ENCODE measurements around the gene CYTH2. TPM values are rescaled to one million over a fixed set of nuclear protein-coding genes. Genes with fewer than 3 reads are reported as not detected.

Gene CYTH2
- total RNA-seq, 1 donor from 2014 or later = 32.1 TPM

DNA sequence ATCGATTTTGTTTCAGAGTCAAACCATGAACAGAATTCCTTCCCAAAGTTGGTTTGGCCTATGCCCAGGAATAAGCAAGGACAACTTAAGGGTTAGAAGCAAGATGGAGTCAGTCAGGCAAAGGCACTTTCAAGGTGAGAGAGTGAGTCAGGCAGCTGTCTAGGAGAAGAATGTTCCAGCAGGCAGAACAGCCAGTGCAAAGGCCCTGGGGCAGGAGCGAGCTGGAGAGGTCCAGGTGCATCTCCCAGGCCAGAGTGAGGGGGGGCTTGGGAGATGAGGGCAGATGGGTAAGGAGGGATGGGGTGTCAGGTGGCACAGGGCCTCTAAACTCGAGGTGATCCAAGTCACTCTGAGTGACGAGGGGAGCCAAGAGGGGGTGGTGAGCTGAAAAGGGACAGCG, 32.6 kb upstream of the CYTH2 start:
- peaks cover 47% of the 10 kb centered on the region for H3K27me3 ChIP-seq (ENCODE audit: low read depth)
- H3K4me1 ChIP-seq = no peaks in the 10 kb centered on the region
- TF ChIP-seq CTCF (IDR thresholded peaks at IDR 0.05; ENCODE audit: borderline replicate concordance) = no peak
- no peaks in the 10 kb centered on the region for H3K36me3 ChIP-seq
- H3K9me3 ChIP-seq (replicated peaks) = no peaks in the 10 kb centered on the region
- DNase-seq = no peak
- no peak overlapping the region for H3K4me3 ChIP-seq
- H3K27ac ChIP-seq (replicated peaks) = no peak overlapping the region
- intact Hi-C loops (cut with micrococcal nuclease) = no loop called here

- Histone ChIP-seq H3K4me1 (peaks cover 27% of the 10 kb centered on the region), H3K27ac (replicated peaks) (no peak overlapping the region), H3K9me3 (replicated peaks) (no peaks in the 10 kb centered on the region), H3K27me3 (ENCODE audit: low read depth) (peaks cover 54% of the 10 kb centered on the region), H3K4me3 (no peak overlapping the region), H3K36me3 (no peaks in the 10 kb centered on the region)
- intact Hi-C loops (cut with micrococcal nuclease) = no loop called here
- no peak for DNase-seq
- no peak for TF ChIP-seq CTCF (IDR thresholded peaks at IDR 0.05; ENCODE audit: borderline replicate concordance)
Observed at GRCh38 chr19:48441360-48442050, 27.7 kb upstream of the CYTH2 start.

- TF ChIP-seq CTCF (IDR thresholded peaks at IDR 0.05; ENCODE audit: borderline replicate concordance) = no peak
- peaks cover 30% of the 10 kb centered on the region for H3K4me1 ChIP-seq
- no peak overlapping the region for H3K4me3 ChIP-seq
- DNase-seq = no peak
- intact Hi-C loops (cut with micrococcal nuclease) = no loop called here
- peaks cover 6% of the 10 kb centered on the region for H3K36me3 ChIP-seq
- H3K9me3 ChIP-seq (replicated peaks) = no peaks in the 10 kb centered on the region
- H3K27ac ChIP-seq (replicated peaks) = no peak overlapping the region
- peaks cover 46% of the 10 kb centered on the region for H3K27me3 ChIP-seq (ENCODE audit: low read depth)
Observed at GRCh38 chr19:48442116-48443035, 26.8 kb upstream of the CYTH2 start.

DNA sequence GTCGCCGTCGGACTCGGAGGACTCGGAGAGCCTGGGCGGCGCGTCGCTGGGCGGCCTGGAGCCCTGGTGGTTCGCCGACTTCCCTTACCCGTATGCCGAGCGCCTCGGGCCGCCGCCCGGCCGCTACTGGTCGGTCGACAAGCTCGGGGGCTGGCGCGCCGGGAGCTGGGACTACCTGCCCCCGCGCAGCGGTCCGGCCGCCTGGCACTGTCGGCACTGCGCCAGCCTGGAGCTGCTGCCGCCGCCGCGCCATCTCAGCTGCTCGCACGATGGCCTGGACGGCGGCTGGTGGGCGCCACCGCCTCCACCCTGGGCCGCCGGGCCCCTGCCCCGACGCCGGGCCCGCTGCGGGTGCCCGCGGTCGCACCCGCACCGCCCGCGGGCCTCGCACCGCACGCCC, 25.9 kb upstream of the CYTH2 start:
- H3K9me3 ChIP-seq (replicated peaks) = no peaks in the 10 kb centered on the region
- H3K27me3 ChIP-seq (ENCODE audit: low read depth) = peaks cover 44% of the 10 kb centered on the region
- H3K27ac ChIP-seq (replicated peaks) = no peak overlapping the region
- no peak for DNase-seq
- peaks cover 35% of the 10 kb centered on the region for H3K4me1 ChIP-seq
- H3K4me3 ChIP-seq = peak overlapping the region; percentile 96
- intact Hi-C loops (cut with micrococcal nuclease) = no loop called here
- H3K36me3 ChIP-seq = peaks cover 14% of the 10 kb centered on the region
- no peak for TF ChIP-seq CTCF (IDR thresholded peaks at IDR 0.05; ENCODE audit: borderline replicate concordance)

GRCh38 chr19:48443731-48444128, 25.4 kb upstream of the CYTH2 start:
- H3K4me1 ChIP-seq = peaks cover 35% of the 10 kb centered on the region
- TF ChIP-seq CTCF (IDR thresholded peaks at IDR 0.05; ENCODE audit: borderline replicate concordance) = no peak
- peak overlapping the region; percentile 96 for H3K4me3 ChIP-seq
- H3K36me3 ChIP-seq = peaks cover 19% of the 10 kb centered on the region
- intact Hi-C loops (cut with micrococcal nuclease) = no loop called here
- H3K27me3 ChIP-seq (ENCODE audit: low read depth) = peaks cover 44% of the 10 kb centered on the region
- DNase-seq = no peak
- H3K27ac ChIP-seq (replicated peaks) = no peak overlapping the region
- H3K9me3 ChIP-seq (replicated peaks) = no peaks in the 10 kb centered on the region
